Brain pericyte (primary cell): ENCODE data around the gene FLT1.
A peak's percentile ranks its signal among the peaks of the same experiment; 100 is the strongest.

Experiments used
- DNase-seq: peaks from one replicate; pipeline ENCODE4 v3.0.0-alpha.2; 2012; ENCODE audit warnings: low read depth, low spot score

The FLT1 gene, protein sequence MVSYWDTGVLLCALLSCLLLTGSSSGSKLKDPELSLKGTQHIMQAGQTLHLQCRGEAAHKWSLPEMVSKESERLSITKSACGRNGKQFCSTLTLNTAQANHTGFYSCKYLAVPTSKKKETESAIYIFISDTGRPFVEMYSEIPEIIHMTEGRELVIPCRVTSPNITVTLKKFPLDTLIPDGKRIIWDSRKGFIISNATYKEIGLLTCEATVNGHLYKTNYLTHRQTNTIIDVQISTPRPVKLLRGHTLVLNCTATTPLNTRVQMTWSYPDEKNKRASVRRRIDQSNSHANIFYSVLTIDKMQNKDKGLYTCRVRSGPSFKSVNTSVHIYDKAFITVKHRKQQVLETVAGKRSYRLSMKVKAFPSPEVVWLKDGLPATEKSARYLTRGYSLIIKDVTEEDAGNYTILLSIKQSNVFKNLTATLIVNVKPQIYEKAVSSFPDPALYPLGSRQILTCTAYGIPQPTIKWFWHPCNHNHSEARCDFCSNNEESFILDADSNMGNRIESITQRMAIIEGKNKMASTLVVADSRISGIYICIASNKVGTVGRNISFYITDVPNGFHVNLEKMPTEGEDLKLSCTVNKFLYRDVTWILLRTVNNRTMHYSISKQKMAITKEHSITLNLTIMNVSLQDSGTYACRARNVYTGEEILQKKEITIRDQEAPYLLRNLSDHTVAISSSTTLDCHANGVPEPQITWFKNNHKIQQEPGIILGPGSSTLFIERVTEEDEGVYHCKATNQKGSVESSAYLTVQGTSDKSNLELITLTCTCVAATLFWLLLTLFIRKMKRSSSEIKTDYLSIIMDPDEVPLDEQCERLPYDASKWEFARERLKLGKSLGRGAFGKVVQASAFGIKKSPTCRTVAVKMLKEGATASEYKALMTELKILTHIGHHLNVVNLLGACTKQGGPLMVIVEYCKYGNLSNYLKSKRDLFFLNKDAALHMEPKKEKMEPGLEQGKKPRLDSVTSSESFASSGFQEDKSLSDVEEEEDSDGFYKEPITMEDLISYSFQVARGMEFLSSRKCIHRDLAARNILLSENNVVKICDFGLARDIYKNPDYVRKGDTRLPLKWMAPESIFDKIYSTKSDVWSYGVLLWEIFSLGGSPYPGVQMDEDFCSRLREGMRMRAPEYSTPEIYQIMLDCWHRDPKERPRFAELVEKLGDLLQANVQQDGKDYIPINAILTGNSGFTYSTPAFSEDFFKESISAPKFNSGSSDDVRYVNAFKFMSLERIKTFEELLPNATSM (N-terminal part only)

DNA sequence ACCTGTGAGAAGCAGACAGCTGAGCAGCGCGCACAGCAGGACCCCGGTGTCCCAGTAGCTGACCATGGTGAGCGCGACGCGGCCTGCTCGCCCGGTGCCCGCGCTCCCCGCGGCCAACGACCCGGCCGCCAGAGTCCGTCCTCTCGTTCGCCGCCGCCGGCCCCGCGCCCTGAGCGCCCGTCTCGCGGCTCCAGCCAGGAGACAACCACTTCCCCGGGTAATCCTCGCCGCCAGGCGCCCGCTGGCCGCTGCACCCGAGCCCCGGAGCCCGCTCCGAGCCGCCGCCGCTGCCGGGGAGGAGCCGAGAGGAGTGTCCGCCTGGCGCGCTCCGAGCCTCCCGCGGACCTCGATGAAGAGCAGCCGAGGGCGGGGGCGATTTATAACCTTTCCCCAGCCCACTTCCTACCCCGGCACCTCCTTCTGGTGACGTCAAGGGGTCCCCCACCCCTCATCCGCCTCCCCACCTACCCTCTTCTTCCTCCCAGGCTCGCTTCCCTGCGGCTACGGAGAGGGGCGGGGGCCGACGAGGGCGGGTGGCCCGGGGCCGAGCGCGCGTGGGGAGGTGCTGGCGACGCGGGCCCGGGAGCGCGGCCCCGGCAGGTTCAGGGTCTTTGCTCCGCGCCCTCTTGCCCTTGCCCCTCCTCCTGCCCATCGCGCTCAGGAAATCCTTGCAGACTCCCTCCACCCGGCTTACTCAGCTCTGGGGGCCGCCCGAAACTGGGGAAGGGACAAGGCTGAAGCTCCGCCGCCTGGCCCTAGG is at the start of gene FLT1:
TSS of gene FLT1 (minus strand) at position 351 of the 760 bp plus-strand sequence. CDS start at position 66, 285 bp downstream.
- DNase-seq: no peak

GRCh38 chr13:28544026-28544425 is 49.1 kb upstream of the FLT1 start:
- no peak for DNase-seq

GRCh38 chr13:28542804-28543203 is 47.9 kb upstream of the FLT1 start:
- DNase-seq: no peak

DNA sequence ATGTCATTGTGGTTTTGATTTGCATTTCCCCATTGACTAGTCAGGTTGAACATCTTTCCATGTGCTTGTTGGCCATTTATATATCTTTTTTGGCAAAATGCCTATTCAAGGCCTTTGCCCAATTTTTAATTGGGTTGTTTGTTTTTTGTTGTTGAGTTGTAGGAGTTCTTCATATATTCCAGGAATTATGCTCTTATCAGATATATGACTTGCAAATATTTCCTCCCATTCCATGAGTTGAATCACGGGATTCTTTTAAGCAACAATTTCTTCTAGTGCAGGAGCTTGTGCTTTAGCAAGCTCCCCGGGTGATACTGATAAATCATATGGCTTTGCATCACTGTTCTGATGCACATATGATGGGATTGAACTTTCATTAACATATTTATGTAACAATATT is 47.0 kb upstream of the FLT1 start:
- DNase-seq: no peak

GRCh38 chr13:28540612-28541011 is 45.7 kb upstream of the FLT1 start:
- DNase-seq: no peak

DNA sequence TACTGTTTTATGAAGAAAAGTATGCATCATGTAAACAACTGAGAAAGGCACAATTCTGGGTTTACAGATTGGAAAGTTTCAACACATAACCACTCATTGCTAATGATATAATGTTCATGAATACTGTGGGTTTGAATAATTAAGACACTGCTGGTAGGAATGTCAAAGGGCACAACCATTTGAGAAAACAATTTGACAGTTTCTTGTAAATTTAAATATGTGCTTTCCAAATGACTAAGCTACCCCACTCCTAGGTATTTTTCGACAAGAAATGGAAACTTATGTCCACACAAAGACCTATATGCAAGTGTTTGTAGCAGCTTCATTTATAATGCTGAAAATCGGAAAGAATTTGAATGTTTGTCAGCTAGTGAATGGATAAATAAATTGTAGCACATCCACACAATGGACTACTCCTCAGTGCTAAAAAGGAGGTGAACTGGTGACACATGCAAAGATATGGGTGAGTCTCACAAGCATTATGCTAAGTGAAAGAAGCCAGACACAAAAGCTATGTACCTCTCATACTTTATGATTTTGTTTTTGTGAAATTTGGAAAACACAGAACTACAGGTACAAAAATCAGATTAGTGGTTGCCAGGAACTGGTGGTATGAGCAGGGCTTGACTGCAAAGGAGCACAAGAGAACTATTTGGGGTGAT is 44.8 kb upstream of the FLT1 start:
- no peak for DNase-seq

- DNase-seq: no peak
These were observed 44.0 kb upstream of the FLT1 start for GRCh38 chr13:28538932-28539331.

DNA sequence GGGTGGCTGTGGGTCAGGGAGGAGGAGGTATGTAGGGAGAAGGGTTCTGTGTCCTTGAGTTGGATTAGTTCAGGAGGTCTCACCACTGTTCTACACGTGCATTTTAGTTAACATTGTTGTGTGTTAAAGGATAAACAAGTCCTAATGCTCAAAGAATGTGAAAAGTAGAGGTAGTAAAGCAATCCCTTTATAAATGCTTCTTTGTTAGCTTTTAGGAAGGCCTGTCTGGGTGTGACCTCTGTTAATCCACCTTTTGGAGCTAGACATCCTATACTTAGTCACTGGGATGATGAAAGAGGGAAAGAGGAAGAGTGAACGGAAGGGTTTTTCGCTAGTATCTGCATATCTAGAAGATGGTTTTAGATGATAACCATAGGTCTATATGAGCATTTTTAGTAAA is 42.2 kb upstream of the FLT1 start:
- no peak for DNase-seq

DNA sequence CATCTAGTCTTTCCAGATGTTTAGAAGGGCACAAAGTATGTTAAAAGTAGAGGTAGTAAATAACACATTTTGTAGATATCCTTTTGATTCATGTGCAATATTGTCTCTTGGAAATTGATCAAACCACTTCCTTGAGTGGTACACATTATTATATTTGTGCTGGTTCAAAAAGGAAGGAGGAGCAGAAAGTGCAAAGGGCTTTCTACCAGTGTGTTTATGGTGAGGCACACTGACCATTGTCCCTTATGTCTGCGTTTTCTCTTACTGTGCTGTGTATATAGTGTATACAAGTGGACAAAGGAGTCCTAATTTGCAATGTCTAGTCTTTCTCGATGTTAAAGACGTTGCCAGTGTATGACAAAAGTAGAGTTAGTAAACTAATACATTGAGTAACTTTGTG is 41.4 kb upstream of the FLT1 start:
- no peak for DNase-seq

DNA sequence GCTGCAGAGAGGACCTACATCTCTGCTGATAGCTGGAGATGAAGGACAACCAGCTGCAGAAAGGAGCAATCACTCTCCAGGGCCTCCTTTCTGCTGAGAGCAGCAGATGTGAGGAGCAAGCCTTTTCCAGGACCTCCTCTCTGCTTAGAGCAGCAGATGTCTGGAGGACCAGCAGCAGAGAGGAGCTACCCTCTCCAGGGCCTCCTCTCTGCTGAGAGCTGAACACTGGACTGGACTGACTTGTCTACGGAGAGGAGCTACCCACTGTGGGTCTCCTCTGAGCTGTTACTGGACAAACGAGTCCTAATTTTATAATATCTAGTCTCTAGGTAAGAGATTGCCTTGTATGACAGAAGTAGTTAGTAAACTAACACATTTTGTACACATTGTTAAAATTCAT is 40.8 kb upstream of the FLT1 start:
- DNase-seq: no peak

DNA sequence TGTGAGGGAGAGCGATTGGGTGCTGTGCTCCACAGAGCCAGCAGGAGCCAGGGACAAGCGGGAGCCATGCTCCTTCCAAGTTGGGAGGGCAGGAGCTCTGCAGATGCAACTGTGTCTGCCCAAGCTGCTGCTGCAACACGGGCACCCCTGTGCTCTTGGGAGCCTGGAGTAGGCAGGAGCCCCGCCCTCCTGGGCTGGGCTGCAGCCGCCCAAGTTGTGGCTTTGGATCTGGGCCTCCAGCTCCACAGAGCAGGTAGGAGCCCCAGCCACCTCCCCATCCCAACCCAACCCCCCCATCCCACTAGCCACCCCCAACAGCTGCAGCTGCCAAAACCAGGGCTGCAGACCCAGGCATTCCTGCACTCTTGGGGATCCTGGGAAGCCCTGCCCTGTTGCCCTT is 39.9 kb upstream of the FLT1 start:
- no peak for DNase-seq

- DNase-seq: no peak
These were observed 39.3 kb upstream of the FLT1 start for GRCh38 chr13:28534210-28534609.

- DNase-seq: no peak
These were observed 38.7 kb upstream of the FLT1 start for GRCh38 chr13:28533441-28534166.

GRCh38 chr13:28533125-28533436 is 38.2 kb upstream of the FLT1 start:
- no peak for DNase-seq

DNA sequence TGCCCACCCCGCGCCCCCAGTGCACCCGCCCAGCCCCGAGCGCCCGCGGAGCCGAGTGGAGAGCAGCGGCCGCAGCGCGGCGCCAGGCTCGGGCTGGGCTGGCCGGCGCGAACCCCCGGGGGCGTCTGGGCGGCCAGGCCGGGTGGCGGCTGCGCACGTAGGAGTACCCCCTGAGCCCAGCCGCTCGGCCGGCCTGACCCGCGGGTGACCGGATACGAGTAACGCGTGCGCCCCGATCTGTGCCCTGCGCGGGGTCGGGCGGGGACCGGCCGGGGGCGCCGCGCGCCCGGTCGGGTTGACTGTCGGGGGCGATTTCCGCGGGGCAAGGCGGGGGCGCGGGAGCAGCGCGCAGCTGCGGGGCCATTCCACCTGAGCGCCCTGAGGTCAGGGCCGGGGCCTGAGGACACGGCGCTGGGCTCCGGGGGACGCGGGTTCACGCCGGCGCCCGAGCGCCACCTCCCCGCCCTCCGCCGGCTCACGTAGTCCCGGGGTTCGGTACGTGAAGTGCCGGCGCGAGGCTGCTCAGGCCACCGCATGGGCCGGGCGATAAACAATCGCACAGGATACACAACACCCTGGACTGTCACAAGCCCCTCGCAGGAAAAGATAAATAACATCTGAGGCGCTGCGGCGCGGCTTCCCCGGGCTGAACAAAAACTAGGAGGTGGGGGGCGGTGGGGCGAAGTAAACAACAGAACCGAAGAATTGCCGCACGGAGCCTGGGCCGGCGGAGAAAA is 37.6 kb upstream of the FLT1 start:
- no peak for DNase-seq

- DNase-seq: no peak
These were observed 37.0 kb upstream of the FLT1 start for GRCh38 chr13:28531845-28532387.

GRCh38 chr13:28531077-28531844 is 36.3 kb upstream of the FLT1 start:
- DNase-seq: no peak

GRCh38 chr13:28530729-28531076 is 35.8 kb upstream of the FLT1 start:
- DNase-seq: peak; percentile 16

GRCh38 chr13:28529836-28530235 is 34.9 kb upstream of the FLT1 start:
- no peak for DNase-seq
